Activated naive CD4-positive, alpha-beta T cell treated with anti-CD3 and anti-CD28 coated beads, Interleukin-2, amount 50 U/mL, for 72 hours (primary cell): ENCODE measurements around the gene PIP5KL1. TPM values are rescaled to one million over a fixed set of nuclear protein-coding genes. Genes with fewer than 3 reads are reported as not detected.

Source experiments
- ATAC-seq, 2 donors: fragments of 150-1000 bp; cut with Tn5 transposase; 2 replicates each; pipeline ENCODE4 v1.10.0; 2021; ENCODE audit warnings: mild to moderate bottlenecking in 2 of 2, moderate library complexity in 2 of 2
- DNase-seq, 2 donors: peaks; one replicate each; pipeline ENCODE4 v3.0.0; 2021 to 2022; ENCODE audit warnings: low spot score in 2 of 2
- H3K27ac Mint-ChIP-seq, 2 donors: one replicate each; pipeline ENCODE4 v1.8.0; 2022; ENCODE audit warnings: mild to moderate bottlenecking in 2 of 2, mixed read lengths in 2 of 2
- H3K36me3 Mint-ChIP-seq, 2 donors: one replicate each; pipeline ENCODE4 v1.8.0; 2022; ENCODE audit warnings: mixed read lengths in 2 of 2
- H3K9me3 Mint-ChIP-seq, 2 donors: one replicate each; pipeline ENCODE4 v1.8.0; 2022; ENCODE audit warnings: mixed read lengths in 2 of 2
- total RNA-seq, 2 donors: library from RNA; stranded (reverse); gene quantifications; one replicate each; pipeline ENCODE4 v1.2.3, GENCODE V29; 2022

Gene PIP5KL1
- total RNA-seq, 2 donors from 2014 or later: 4.0 to 6.8 TPM

- no peak for DNase-seq
- no peaks in the 10 kb centered on the region for H3K36me3 Mint-ChIP-seq
- ATAC-seq: no peak
- H3K27ac Mint-ChIP-seq: no peak overlapping the region
- no peaks in the 10 kb centered on the region for H3K9me3 Mint-ChIP-seq
Measured at GRCh38 chr9:127927988-127928675, 2.4 kb downstream of the PIP5KL1 start.

- H3K27ac Mint-ChIP-seq: no peak overlapping the region
- DNase-seq: peak in 1 of 2 donors; percentile 62
- no peaks in the 10 kb centered on the region for H3K36me3 Mint-ChIP-seq
- peak; percentile 17 to 59 for ATAC-seq
- H3K9me3 Mint-ChIP-seq: no peaks in the 10 kb centered on the region
Measured at GRCh38 chr9:127927201-127927987, 3.2 kb downstream of the PIP5KL1 start.

GRCh38 chr9:127926906-127927200, 3.7 kb downstream of the PIP5KL1 start:
- no peaks in the 10 kb centered on the region for H3K36me3 Mint-ChIP-seq
- no peak overlapping the region for H3K27ac Mint-ChIP-seq
- ATAC-seq (peak; percentile 8 to 11), DNase-seq (no peak)
- no peaks in the 10 kb centered on the region for H3K9me3 Mint-ChIP-seq

GRCh38 chr9:127925959-127926905, 4.3 kb downstream of the PIP5KL1 start:
- H3K27ac Mint-ChIP-seq: peak overlapping the region in 1 of 2 donors; percentile 36
- no peaks in the 10 kb centered on the region for H3K36me3 Mint-ChIP-seq
- no peak for ATAC-seq
- DNase-seq: no peak
- no peaks in the 10 kb centered on the region for H3K9me3 Mint-ChIP-seq

GRCh38 chr9:127924736-127925444, 5.7 kb downstream of the PIP5KL1 start:
- ATAC-seq (no peak), DNase-seq (no peak)
- Mint-ChIP-seq H3K36me3 (no peaks in the 10 kb centered on the region), H3K9me3 (no peaks in the 10 kb centered on the region), H3K27ac (no peak overlapping the region)

GRCh38 chr9:127923771-127924170, 6.8 kb downstream of the PIP5KL1 start:
- H3K9me3 Mint-ChIP-seq: no peaks in the 10 kb centered on the region
- DNase-seq (no peak), ATAC-seq (no peak)
- no peak overlapping the region for H3K27ac Mint-ChIP-seq
- H3K36me3 Mint-ChIP-seq: no peaks in the 10 kb centered on the region

- Mint-ChIP-seq H3K9me3 (no peaks in the 10 kb centered on the region), H3K36me3 (no peaks in the 10 kb centered on the region), H3K27ac (no peak overlapping the region)
- no peak for ATAC-seq
- no peak for DNase-seq
Measured at GRCh38 chr9:127923046-127923445, 7.5 kb downstream of the PIP5KL1 start.

- Mint-ChIP-seq H3K36me3 (no peaks in the 10 kb centered on the region), H3K27ac (peak overlapping the region in 1 of 2 donors; percentile 60), H3K9me3 (no peaks in the 10 kb centered on the region)
- ATAC-seq (peak; percentile 43 to 47), DNase-seq (peak in 1 of 2 donors; percentile 89)
Measured at GRCh38 chr9:127921557-127922120, 8.9 kb downstream of the PIP5KL1 start.

GRCh38 chr9:127920794-127921193, 9.8 kb downstream of the PIP5KL1 start:
- Mint-ChIP-seq H3K27ac (peak overlapping the region; percentile 22 to 72), H3K36me3 (no peaks in the 10 kb centered on the region), H3K9me3 (no peaks in the 10 kb centered on the region)
- DNase-seq (no peak), ATAC-seq (no peak)

GRCh38 chr9:127919253-127919815, 11.2 kb downstream of the PIP5KL1 start:
- ATAC-seq: peak in 1 of 2 donors; percentile 35
- H3K27ac Mint-ChIP-seq: peak overlapping the region in 1 of 2 donors; percentile 42
- H3K36me3 Mint-ChIP-seq: no peaks in the 10 kb centered on the region
- no peak for DNase-seq
- no peaks in the 10 kb centered on the region for H3K9me3 Mint-ChIP-seq

- Mint-ChIP-seq H3K27ac (peak overlapping the region; percentile 42 to 68), H3K36me3 (no peaks in the 10 kb centered on the region), H3K9me3 (no peaks in the 10 kb centered on the region)
- DNase-seq: no peak
- no peak for ATAC-seq
Measured at GRCh38 chr9:127918183-127919107, 12.1 kb downstream of the PIP5KL1 start.

GRCh38 chr9:127917603-127918002, 13.0 kb downstream of the PIP5KL1 start:
- no peak for DNase-seq

GRCh38 chr9:127916720-127917581, 13.6 kb downstream of the PIP5KL1 start, which contains the start of gene ST6GALNAC4:
Gene ST6GALNAC4, minus strand, starts transcription at chr9:127917041. Its CDS starts 622 bp downstream, at chr9:127916419.
- peak; percentile 94 to 95 for DNase-seq
- Mint-ChIP-seq H3K9me3 (no peaks in the 10 kb centered on the region), H3K27ac (peak within 1 kb of the TSS; percentile 57 to 82), H3K36me3 (no peaks in the 10 kb centered on the region)
- peak; percentile 91 to 94 for ATAC-seq

More at GRCh38 chr9:127917603-127918002, 13.0 kb downstream of the PIP5KL1 start:
- Mint-ChIP-seq H3K9me3 (no peaks in the 10 kb centered on the region), H3K36me3 (no peaks in the 10 kb centered on the region), H3K27ac (peak overlapping the region in 1 of 2 donors; percentile 57)
- ATAC-seq: no peak
